Left lung (tissue), 10 donors: Measurements from ENCODE around the gene KLHL25. TPM values are rescaled to one million over a fixed set of nuclear protein-coding genes. Genes with fewer than 3 reads are reported as not detected.

Source experiments
- ATAC-seq: fragments of 200-7000 bp; cut with Tn5 transposase; one replicate; pipeline ENCODE4 v1.9.1; 2020; ENCODE audit warnings: moderate library complexity
- DNase-seq, 4 donors: peaks; one replicate each; pipeline ENCODE4 v3.0.0-alpha.2; 2013 to 2020
- H3K27ac ChIP-seq, 2 donors: fragments of 200-600 bp; sonication (generic) in 1 of 2; one replicate each; pipeline versions ENCODE4 v1.5.0 to v1.8.0; 2020 to 2021
- H3K27me3 ChIP-seq, 2 donors: fragments of 200-600 bp; sonication (generic) in 1 of 2; one replicate each; pipeline versions ENCODE4 v1.5.0 to v1.8.0; 2020 to 2021
- H3K36me3 ChIP-seq, 2 donors: fragments of 200-600 bp; sonication (generic) in 1 of 2; one replicate each; pipeline versions ENCODE4 v1.5.0 to v1.8.0; 2020 to 2021
- H3K4me1 ChIP-seq, 2 donors: fragments of 200-600 bp; one replicate each; pipeline ENCODE4 v1.8.0; 2021
- H3K4me3 ChIP-seq, 2 donors: fragments of 200-600 bp; sonication (generic) in 1 of 2; one replicate each; pipeline versions ENCODE4 v1.5.0 to v1.8.0; 2020 to 2021; ENCODE audit warnings: mild to moderate bottlenecking in 1 of 2
- H3K9me3 ChIP-seq, 2 donors: fragments of 200-600 bp; sonication (generic) in 1 of 2; one replicate each; pipeline versions ENCODE4 v1.5.0 to v1.8.0; 2020 to 2021
- CTCF ChIP-seq, 2 donors: fragments of 200-600 bp; sonication (generic) in 1 of 2; IDR thresholded peaks; one replicate each; pipeline versions ENCODE4 v1.5.0 to v1.8.0; 2021; ENCODE audit warnings: antibody characterized with exemption in 2 of 2
- intact Hi-C, 2 donors: fragments of 100-400 bp; cut with DNase I; formaldehyde crosslinking; loops; one replicate each; pipeline versions ENCODE4 v1.11.2 to v1.14.2; 2022
- polyA plus RNA-seq, 6 donors: library from polyadenylated mRNA; unstranded; fragments of 120-200 nt; gene quantifications; one replicate each; pipeline ENCODE4 v1.2.1, GENCODE V29; 2013; ENCODE audit not compliant: insufficient read length in 6 of 6
- total RNA-seq, 2 donors: library from RNA; stranded (reverse); fragmentation: NEBNext Ultra II Directional; extraction: Animal tissue kit (Norgen Biotek cat#: 25700); gene quantifications; one replicate each; pipeline ENCODE4 v1.2.1, GENCODE V29; 2021
- donor health status: DM: no; HTN: yes; CAD: no.
- donor health status: DM: no; HTN: no; CAD: no.

Gene KLHL25
- total and polyA plus RNA-seq, 8 donors: 4.4 to 7.9 (median 6.0) TPM

- no peak for ATAC-seq
- DNase-seq: no peak
- no peaks in the 10 kb centered on the region for H3K27me3 ChIP-seq
- TF ChIP-seq CTCF (IDR thresholded peaks at IDR 0.05): no peak
- H3K27ac ChIP-seq: no peak overlapping the region
- no peaks in the 10 kb centered on the region for H3K36me3 ChIP-seq
- H3K4me1 ChIP-seq: peaks cover 8 to 11% of the 10 kb centered on the region in 2 donors
- intact Hi-C loops: loop anchor here (5.0 to 10.0 kb wide), 2 partner anchors 95 to 107 kb away; no protein-coding TSS in a partner anchor
- no peak overlapping the region for H3K4me3 ChIP-seq
- no peaks in the 10 kb centered on the region for H3K9me3 ChIP-seq
Observed at GRCh38 chr15:85839643-85840042, 44.9 kb upstream of the KLHL25 start.

GRCh38 chr15:85838655-85839054, 43.9 kb upstream of the KLHL25 start:
- intact Hi-C loops: loop anchor here in 1 of 2 donors (10.0 kb wide), 1 partner anchor 94 kb away; no protein-coding TSS in a partner anchor
- Histone ChIP-seq H3K36me3 (no peaks in the 10 kb centered on the region), H3K27me3 (no peaks in the 10 kb centered on the region), H3K27ac (no peak overlapping the region), H3K4me3 (no peak overlapping the region), H3K9me3 (no peaks in the 10 kb centered on the region), H3K4me1 (peaks cover 8 to 11% of the 10 kb centered on the region in 2 donors)
- no peak for TF ChIP-seq CTCF (IDR thresholded peaks at IDR 0.05)
- no peak for ATAC-seq
- DNase-seq: no peak

GRCh38 chr15:85837881-85838280, 43.2 kb upstream of the KLHL25 start:
- H3K27ac ChIP-seq: no peak overlapping the region

GRCh38 chr15:85837011-85837433, 42.3 kb upstream of the KLHL25 start:
- H3K4me3 ChIP-seq: no peak overlapping the region
- no peaks in the 10 kb centered on the region for H3K9me3 ChIP-seq
- no peaks in the 10 kb centered on the region for H3K36me3 ChIP-seq
- ATAC-seq (peak; percentile 60), DNase-seq (no peak)
- intact Hi-C loops: loop anchor here in 1 of 2 donors (10.0 kb wide), 1 partner anchor 92 kb away; no protein-coding TSS in a partner anchor
- peaks cover 8 to 11% of the 10 kb centered on the region in 2 donors for H3K4me1 ChIP-seq
- H3K27ac ChIP-seq: no peak overlapping the region
- TF ChIP-seq CTCF (IDR thresholded peaks at IDR 0.05): no peak
- no peaks in the 10 kb centered on the region for H3K27me3 ChIP-seq

More at GRCh38 chr15:85837881-85838280, 43.2 kb upstream of the KLHL25 start:
- no peak for TF ChIP-seq CTCF (IDR thresholded peaks at IDR 0.05)
- H3K4me3 ChIP-seq: no peak overlapping the region
- ATAC-seq: no peak
- no peaks in the 10 kb centered on the region for H3K36me3 ChIP-seq
- H3K9me3 ChIP-seq: no peaks in the 10 kb centered on the region
- DNase-seq: no peak
- no peaks in the 10 kb centered on the region for H3K27me3 ChIP-seq
- intact Hi-C loops: loop anchor here in 1 of 2 donors (10.0 kb wide), 1 partner anchor 93 kb away; no protein-coding TSS in a partner anchor
- peaks cover 8 to 11% of the 10 kb centered on the region in 2 donors for H3K4me1 ChIP-seq

GRCh38 chr15:85834651-85835050, 39.9 kb upstream of the KLHL25 start:
- Histone ChIP-seq H3K9me3 (no peaks in the 10 kb centered on the region), H3K4me1 (no peaks in the 10 kb centered on the region), H3K36me3 (no peaks in the 10 kb centered on the region), H3K4me3 (no peak overlapping the region), H3K27me3 (no peaks in the 10 kb centered on the region), H3K27ac (no peak overlapping the region)
- no peak for DNase-seq
- no peak for ATAC-seq
- intact Hi-C loops: loop anchor here in 1 of 2 donors (10.0 kb wide), 1 partner anchor 90 kb away; no protein-coding TSS in a partner anchor
- TF ChIP-seq CTCF (IDR thresholded peaks at IDR 0.05): no peak
